Stimulated activated CD4-positive, alpha-beta T cell treated with anti-CD3 and anti-CD28 coated beads, TNF-alpha, amount 100 ng/mL, for 1 hour (primary cell): Measurements from ENCODE around the gene TMEM82.

Experiments used
- DNase-seq, 3 donors: peaks; one replicate each; pipeline ENCODE4 v3.0.0-alpha.2; 2020; ENCODE audit warnings: low read depth in 3 of 3, low spot score in 1 of 3

TMEM82 gene

GRCh38 chr1:15719381-15720120 lies 22.7 kb upstream of the TMEM82 start:
- no peak for DNase-seq

- no peak for DNase-seq
Measured at GRCh38 chr1:15720861-15721260, 21.4 kb upstream of the TMEM82 start.

- DNase-seq, result no peak
Measured at GRCh38 chr1:15722411-15722810, 19.9 kb upstream of the TMEM82 start.

GRCh38 chr1:15722836-15723532 lies 19.3 kb upstream of the TMEM82 start:
- DNase-seq, result no peak

GRCh38 chr1:15723631-15724246 lies 18.6 kb upstream of the TMEM82 start:
- DNase-seq, result no peak

GRCh38 chr1:15724949-15725880 lies 17.1 kb upstream of the TMEM82 start:
- DNase-seq, result no peak

- no peak for DNase-seq
Measured at GRCh38 chr1:15726508-15726907, 15.8 kb upstream of the TMEM82 start.

- DNase-seq, result no peak
Measured at GRCh38 chr1:15727021-15727420, 15.3 kb upstream of the TMEM82 start.

- DNase-seq, result no peak
Measured at GRCh38 chr1:15727424-15727823, 14.9 kb upstream of the TMEM82 start.

- DNase-seq, result no peak
Measured at GRCh38 chr1:15727866-15728534, 14.3 kb upstream of the TMEM82 start.

- DNase-seq, result no peak
Measured at GRCh38 chr1:15728937-15729657, 13.2 kb upstream of the TMEM82 start.

- no peak for DNase-seq
Measured at GRCh38 chr1:15730423-15730822, 11.9 kb upstream of the TMEM82 start.

- DNase-seq, result no peak
Measured at GRCh38 chr1:15730936-15731335, 11.4 kb upstream of the TMEM82 start.

- no peak for DNase-seq
Measured at GRCh38 chr1:15731735-15732685, 10.3 kb upstream of the TMEM82 start.

GRCh38 chr1:15732686-15733081 lies 9.6 kb upstream of the TMEM82 start:
- no peak for DNase-seq

- DNase-seq, result no peak
Measured at GRCh38 chr1:15733218-15733725, 9.0 kb upstream of the TMEM82 start.

GRCh38 chr1:15733726-15734226 lies 8.5 kb upstream of the TMEM82 start:
- no peak for DNase-seq

GRCh38 chr1:15734296-15734695 lies 8.0 kb upstream of the TMEM82 start:
- DNase-seq, result no peak
